ENCODE data around the gene SLC22A5.

- no peak for TF ChIP-seq RFX5 (IDR thresholded peaks at IDR 0.05)
- TF ChIP-seq, protein P1, sequence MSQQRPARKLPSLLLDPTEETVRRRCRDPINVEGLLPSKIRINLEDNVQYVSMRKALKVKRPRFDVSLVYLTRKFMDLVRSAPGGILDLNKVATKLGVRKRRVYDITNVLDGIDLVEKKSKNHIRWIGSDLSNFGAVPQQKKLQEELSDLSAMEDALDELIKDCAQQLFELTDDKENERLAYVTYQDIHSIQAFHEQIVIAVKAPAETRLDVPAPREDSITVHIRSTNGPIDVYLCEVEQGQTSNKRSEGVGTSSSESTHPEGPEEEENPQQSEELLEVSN (IDR thresholded peaks at IDR 0.05; ENCODE audit: borderline replicate concordance, low read depth): no peak
- TF ChIP-seq, protein P2, sequence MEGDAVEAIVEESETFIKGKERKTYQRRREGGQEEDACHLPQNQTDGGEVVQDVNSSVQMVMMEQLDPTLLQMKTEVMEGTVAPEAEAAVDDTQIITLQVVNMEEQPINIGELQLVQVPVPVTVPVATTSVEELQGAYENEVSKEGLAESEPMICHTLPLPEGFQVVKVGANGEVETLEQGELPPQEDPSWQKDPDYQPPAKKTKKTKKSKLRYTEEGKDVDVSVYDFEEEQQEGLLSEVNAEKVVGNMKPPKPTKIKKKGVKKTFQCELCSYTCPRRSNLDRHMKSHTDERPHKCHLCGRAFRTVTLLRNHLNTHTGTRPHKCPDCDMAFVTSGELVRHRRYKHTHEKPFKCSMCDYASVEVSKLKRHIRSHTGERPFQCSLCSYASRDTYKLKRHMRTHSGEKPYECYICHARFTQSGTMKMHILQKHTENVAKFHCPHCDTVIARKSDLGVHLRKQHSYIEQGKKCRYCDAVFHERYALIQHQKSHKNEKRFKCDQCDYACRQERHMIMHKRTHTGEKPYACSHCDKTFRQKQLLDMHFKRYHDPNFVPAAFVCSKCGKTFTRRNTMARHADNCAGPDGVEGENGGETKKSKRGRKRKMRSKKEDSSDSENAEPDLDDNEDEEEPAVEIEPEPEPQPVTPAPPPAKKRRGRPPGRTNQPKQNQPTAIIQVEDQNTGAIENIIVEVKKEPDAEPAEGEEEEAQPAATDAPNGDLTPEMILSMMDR (IDR thresholded peaks at IDR 0.05): no peak
- TF ChIP-seq RCOR1 (IDR thresholded peaks at IDR 0.05; ENCODE audit: low read depth, low read length): no peak
Measured at GRCh38 chr5:132424167-132424880, 54.8 kb downstream of the SLC22A5 start.
